Calu3 (cell line): ENCODE measurements around the gene SYNDIG1L. TPM values are rescaled to one million over a fixed set of nuclear protein-coding genes. Genes with fewer than 3 reads are reported as not detected.

Experiments used
- BruUV-seq: library from RNA; stranded (reverse); fragments of 400-500 nt; replicated peaks from 2 replicates; lab custom pipeline; 2021; lab: Mats Ljungman, UMichigan
- CTCF ChIA-PET: fragments of 300-600 bp; sonication (Branson Sonifier 250); formaldehyde crosslinking; loops from one replicate; lab custom pipeline; 2022; ENCODE audit warnings: antibody characterized with exemption; lab: Charles Lee
- DNase-seq: peaks from one replicate; pipeline ENCODE4 v3.0.0; 2022
- H3K27ac Mint-ChIP-seq: one replicate; pipeline ENCODE4 v1.8.0; 2022; ENCODE audit warnings: mixed read lengths; ENCODE audit not compliant: unreplicated experiment
- H3K27me3 Mint-ChIP-seq: one replicate; pipeline ENCODE4 v1.8.0; 2022; ENCODE audit warnings: mixed read lengths; ENCODE audit not compliant: unreplicated experiment
- H3K36me3 Mint-ChIP-seq: one replicate; pipeline ENCODE4 v1.8.0; 2022; ENCODE audit warnings: mild to moderate bottlenecking, moderate library complexity, mixed read lengths; ENCODE audit not compliant: insufficient read depth, unreplicated experiment
- H3K4me1 Mint-ChIP-seq: one replicate; pipeline ENCODE4 v1.8.0; 2022; ENCODE audit warnings: mild to moderate bottlenecking, low read depth, mixed read lengths; ENCODE audit not compliant: unreplicated experiment
- H3K4me3 Mint-ChIP-seq: one replicate; pipeline ENCODE4 v1.8.0; 2022; ENCODE audit warnings: mild to moderate bottlenecking, low read depth, moderate library complexity, mixed read lengths; ENCODE audit not compliant: unreplicated experiment
- H3K9me3 Mint-ChIP-seq: one replicate; pipeline ENCODE4 v1.8.0; 2022; ENCODE audit warnings: low read depth, mixed read lengths; ENCODE audit not compliant: unreplicated experiment
- CTCF ChIP-seq: fragments of 200-600 bp; IDR thresholded peaks from one replicate; pipeline ENCODE4 v1.8.0; 2022; ENCODE audit warnings: antibody characterized with exemption; ENCODE audit not compliant: unreplicated experiment
- intact Hi-C: fragments of 100-400 bp; cut with micrococcal nuclease; formaldehyde crosslinking; loops from one replicate; pipeline ENCODE4 v1.10.0; 2022; ENCODE audit not compliant: unreplicated experiment
- total RNA-seq: library from RNA; stranded (reverse); gene quantifications from 2 replicates; pipeline ENCODE4 v1.2.3, GENCODE V29; 2022

The SYNDIG1L gene
- total RNA-seq, 1 experiment from 2014 or later = not detected

- intact Hi-C loops = no loop called here
- H3K9me3 Mint-ChIP-seq = no peaks in the 10 kb centered on the region
- no peak overlapping the region for H3K27ac Mint-ChIP-seq
- TF ChIP-seq CTCF = no peak
- H3K27me3 Mint-ChIP-seq = peaks cover 47% of the 10 kb centered on the region
- H3K4me1 Mint-ChIP-seq = no peaks in the 10 kb centered on the region
- H3K36me3 Mint-ChIP-seq = no peaks in the 10 kb centered on the region
- no peak for DNase-seq
- H3K4me3 Mint-ChIP-seq = no peak overlapping the region
- CTCF ChIA-PET = no interaction called here
- no TSS peak for BruUV-seq
These were observed 1.4 kb downstream of the SYNDIG1L start for GRCh38 chr14:74424606-74425005.

- intact Hi-C loops = no loop called here
- Mint-ChIP-seq H3K36me3 (no peaks in the 10 kb centered on the region), H3K9me3 (no peaks in the 10 kb centered on the region), H3K27ac (no peak overlapping the region), H3K4me1 (no peaks in the 10 kb centered on the region), H3K27me3 (peaks cover 33% of the 10 kb centered on the region), H3K4me3 (no peak overlapping the region)
- CTCF ChIA-PET = interaction anchor here (0.7 kb wide), 1 partner anchor 343 kb away, joined by 4 read pairs; no protein-coding TSS in a partner anchor
- TF ChIP-seq CTCF = no peak
- BruUV-seq = no TSS peak
- DNase-seq = no peak
These were observed 2.8 kb downstream of the SYNDIG1L start for GRCh38 chr14:74423246-74423645.

- TF ChIP-seq CTCF = no peak
- no peak for DNase-seq
- BruUV-seq = no TSS peak
- peaks cover 20% of the 10 kb centered on the region for H3K27me3 Mint-ChIP-seq
- CTCF ChIA-PET = interaction anchor here (0.6 kb wide), 1 partner anchor 168 kb away, joined by 5 read pairs; no protein-coding TSS in a partner anchor
- no peaks in the 10 kb centered on the region for H3K4me1 Mint-ChIP-seq
- no peak overlapping the region for H3K27ac Mint-ChIP-seq
- intact Hi-C loops = no loop called here
- H3K4me3 Mint-ChIP-seq = no peak overlapping the region
- H3K9me3 Mint-ChIP-seq = no peaks in the 10 kb centered on the region
- H3K36me3 Mint-ChIP-seq = no peaks in the 10 kb centered on the region
These were observed 4.0 kb downstream of the SYNDIG1L start for GRCh38 chr14:74421981-74422380.

GRCh38 chr14:74419086-74419485 lies 6.9 kb downstream of the SYNDIG1L start:
- H3K36me3 Mint-ChIP-seq = no peaks in the 10 kb centered on the region
- H3K4me1 Mint-ChIP-seq = no peaks in the 10 kb centered on the region
- TF ChIP-seq CTCF = no peak
- intact Hi-C loops = no loop called here
- no peaks in the 10 kb centered on the region for H3K9me3 Mint-ChIP-seq
- H3K4me3 Mint-ChIP-seq = no peak overlapping the region
- no peak overlapping the region for H3K27ac Mint-ChIP-seq
- BruUV-seq = no TSS peak
- H3K27me3 Mint-ChIP-seq = peaks cover 8% of the 10 kb centered on the region
- CTCF ChIA-PET = no interaction called here
- no peak for DNase-seq
